ENCODE measurements around the gene PNMA8C. TPM values are rescaled to one million over a fixed set of nuclear protein-coding genes. Genes with fewer than 3 reads are reported as not detected.
"Not testable (repeated sequence)": the region's sequence is repeated elsewhere in the genome, so short reads cannot be mapped to it uniquely, and the experiment has no call there.

Gene PNMA8C
- total RNA-seq, 1 experiment from 2014 or later: not detected

GRCh38 chr19:46404055-46404752 lies 24.5 kb downstream of the PNMA8C start:
- Histone ChIP-seq H3K4me3 (ENCODE audit: low read depth in 2 of 2, low read length in 2 of 2) (peak overlapping the region; percentile 33 to 58), H3K27me3 (ENCODE audit: control insufficient read depth, insufficient read depth, low read length) (no peaks in the 10 kb centered on the region), H3K9me3 (ENCODE audit: control insufficient read depth, insufficient read depth, low read depth, low read length) (no peaks in the 10 kb centered on the region), H3K36me3 (ENCODE audit: control insufficient read depth, insufficient read depth, low read length) (no peaks in the 10 kb centered on the region), H3K27ac (ENCODE audit: low read length) (peak overlapping the region; percentile 61), H3K4me1 (ENCODE audit: control insufficient read depth, insufficient read depth, low read length) (peaks cover 3% of the 10 kb centered on the region; the same call in 1 of the 2 replicates)
- ATAC-seq: peak; percentile 78
- no TSS peak for BruUV-seq (replicated peaks)
- CTCF ChIA-PET: interaction anchor here (0.9 to 1.3 kb wide), 2 partner anchors 28 to 47 kb away, joined by 3 to 7 read pairs; no protein-coding TSS in a partner anchor
- intact Hi-C loops (cut with micrococcal nuclease; ENCODE audit: unreplicated experiment) (no loop called here), in situ Hi-C loops (cut with HindIII; ENCODE audit: low pct_unique_long_range_greater_than_20kb, low sequenced_read_pairs) (no loop called here)
- DNase-seq (ENCODE audit: low read depth, low spot score): no peak
- TF ChIP-seq POLR2AphosphoS5 (IDR thresholded peaks at IDR 0.05; ENCODE audit: low read depth, low read length) (no peak), REST (IDR thresholded peaks at IDR 0.05; ENCODE audit: insufficient read depth in 1 of 2, low read depth in 2 of 2, low read length in 1 of 2) (no peak), TCF7L2 (IDR thresholded peaks at IDR 0.05; ENCODE audit: low read depth, low read length) (no peak), SIN3A (IDR thresholded peaks at IDR 0.05; ENCODE audit: borderline replicate concordance, insufficient read depth, low read depth, low read length) (no peak)
- TF ChIP-seq, protein P1, sequence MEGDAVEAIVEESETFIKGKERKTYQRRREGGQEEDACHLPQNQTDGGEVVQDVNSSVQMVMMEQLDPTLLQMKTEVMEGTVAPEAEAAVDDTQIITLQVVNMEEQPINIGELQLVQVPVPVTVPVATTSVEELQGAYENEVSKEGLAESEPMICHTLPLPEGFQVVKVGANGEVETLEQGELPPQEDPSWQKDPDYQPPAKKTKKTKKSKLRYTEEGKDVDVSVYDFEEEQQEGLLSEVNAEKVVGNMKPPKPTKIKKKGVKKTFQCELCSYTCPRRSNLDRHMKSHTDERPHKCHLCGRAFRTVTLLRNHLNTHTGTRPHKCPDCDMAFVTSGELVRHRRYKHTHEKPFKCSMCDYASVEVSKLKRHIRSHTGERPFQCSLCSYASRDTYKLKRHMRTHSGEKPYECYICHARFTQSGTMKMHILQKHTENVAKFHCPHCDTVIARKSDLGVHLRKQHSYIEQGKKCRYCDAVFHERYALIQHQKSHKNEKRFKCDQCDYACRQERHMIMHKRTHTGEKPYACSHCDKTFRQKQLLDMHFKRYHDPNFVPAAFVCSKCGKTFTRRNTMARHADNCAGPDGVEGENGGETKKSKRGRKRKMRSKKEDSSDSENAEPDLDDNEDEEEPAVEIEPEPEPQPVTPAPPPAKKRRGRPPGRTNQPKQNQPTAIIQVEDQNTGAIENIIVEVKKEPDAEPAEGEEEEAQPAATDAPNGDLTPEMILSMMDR (IDR thresholded peaks at IDR 0.05): no peak
- POLR2A ChIA-PET: no interaction called here

DNA sequence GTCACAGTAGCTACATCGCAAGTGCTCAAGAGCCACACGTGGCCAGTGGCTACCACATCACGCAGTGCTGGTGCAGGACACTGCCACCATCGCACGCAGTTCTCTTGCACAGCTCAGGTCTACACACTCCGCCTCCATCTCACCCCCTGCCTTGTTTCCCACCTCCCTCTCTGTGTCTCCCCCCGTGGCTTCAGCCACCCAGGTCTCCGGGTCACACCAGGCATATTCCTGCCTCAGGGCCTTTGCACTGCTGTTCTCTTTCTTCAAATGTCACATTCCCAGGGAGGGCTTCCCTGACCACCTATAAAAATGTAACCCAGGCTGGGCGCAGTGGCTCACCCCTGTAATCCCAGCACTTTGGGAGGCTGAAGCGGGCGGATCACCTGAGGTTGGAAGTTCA lies 26.0 kb downstream of the PNMA8C start:
- intact Hi-C loops (cut with micrococcal nuclease; ENCODE audit: unreplicated experiment) (no loop called here), in situ Hi-C loops (cut with HindIII; ENCODE audit: low pct_unique_long_range_greater_than_20kb, low sequenced_read_pairs) (no loop called here)
- CTCF ChIA-PET: no interaction called here
- H3K36me3 ChIP-seq (ENCODE audit: control insufficient read depth, insufficient read depth, low read length): no peaks in the 10 kb centered on the region
- H3K9me3 ChIP-seq (ENCODE audit: control insufficient read depth, insufficient read depth, low read depth, low read length): no peaks in the 10 kb centered on the region
- DNase-seq (ENCODE audit: low read depth, low spot score): no peak
- TF ChIP-seq, protein P1 (IDR thresholded peaks at IDR 0.05): no peak
- TF ChIP-seq TCF7L2 (IDR thresholded peaks at IDR 0.05; ENCODE audit: low read depth, low read length) (no peak), POLR2AphosphoS5 (IDR thresholded peaks at IDR 0.05; ENCODE audit: low read depth, low read length) (no peak)
- H3K4me1 ChIP-seq (ENCODE audit: control insufficient read depth, insufficient read depth, low read length): no peaks in the 10 kb centered on the region; the same call in 1 of the 2 replicates
- no peak for ATAC-seq
- no peak overlapping the region for H3K4me3 ChIP-seq (ENCODE audit: low read depth in 2 of 2, low read length in 2 of 2)
- H3K27ac ChIP-seq (ENCODE audit: low read length): no peak overlapping the region
- POLR2A ChIA-PET: no interaction called here
- no peaks in the 10 kb centered on the region for H3K27me3 ChIP-seq (ENCODE audit: control insufficient read depth, insufficient read depth, low read length)
- no TSS peak for BruUV-seq (replicated peaks)

DNA sequence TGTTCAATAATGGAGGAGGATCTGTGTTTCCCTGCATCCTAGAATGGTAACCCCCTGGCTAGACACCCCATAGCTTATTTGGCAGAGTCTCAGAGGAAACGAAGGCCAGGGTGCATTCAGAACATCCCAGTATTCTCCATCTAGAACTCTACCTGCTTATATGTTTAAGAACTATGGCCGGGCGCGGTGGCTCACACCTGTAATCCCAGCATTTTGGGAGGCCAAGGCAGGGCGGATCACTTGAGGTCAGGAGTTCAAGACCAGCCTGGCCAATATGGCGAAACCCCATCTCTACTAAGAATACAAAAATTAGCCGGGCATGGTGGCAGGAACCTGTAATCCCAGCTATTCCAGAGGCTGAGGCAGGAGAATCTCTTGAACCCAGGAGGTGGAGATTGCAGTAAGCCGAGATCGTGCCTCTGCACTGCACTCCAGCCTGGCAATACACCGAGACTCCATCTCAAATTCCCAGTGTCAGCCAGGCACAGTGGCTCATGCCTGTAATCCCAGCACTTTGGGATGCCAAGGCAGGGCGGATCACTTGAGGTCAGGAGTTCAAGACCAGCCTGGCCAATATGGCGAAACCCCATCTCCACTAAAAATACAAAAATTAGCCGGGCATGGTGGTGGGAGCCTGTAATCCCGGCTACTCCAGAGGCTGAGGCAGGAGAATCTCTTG lies 30.8 kb downstream of the PNMA8C start:
- H3K36me3 ChIP-seq (ENCODE audit: control insufficient read depth, insufficient read depth, low read length); in situ Hi-C loops (cut with HindIII; ENCODE audit: low pct_unique_long_range_greater_than_20kb, low sequenced_read_pairs); POLR2A ChIA-PET; H3K9me3 ChIP-seq (ENCODE audit: control insufficient read depth, insufficient read depth, low read depth, low read length); BruUV-seq (replicated peaks); H3K4me3 ChIP-seq (ENCODE audit: low read depth in 2 of 2, low read length in 2 of 2); ATAC-seq; DNase-seq (ENCODE audit: low read depth, low spot score); H3K4me1 ChIP-seq (ENCODE audit: control insufficient read depth, insufficient read depth, low read length); H3K27me3 ChIP-seq (ENCODE audit: control insufficient read depth, insufficient read depth, low read length); H3K27ac ChIP-seq (ENCODE audit: low read length): not testable (repeated sequence)
- intact Hi-C loops (cut with micrococcal nuclease; ENCODE audit: unreplicated experiment): loop anchor here (10.0 kb wide), 1 partner anchor 113 kb away; no protein-coding TSS in a partner anchor
- CTCF ChIA-PET: interaction anchor here (1.0 kb wide), 1 partner anchor 86 kb away, joined by 12 read pairs; no protein-coding TSS in a partner anchor

Measured in Panc1 (cell line).